Measurements from ENCODE around the gene NAXE. TPM values are rescaled to one million over a fixed set of nuclear protein-coding genes. Genes with fewer than 3 reads are reported as not detected.
"Not testable (repeated sequence)": the region's sequence is repeated elsewhere in the genome, so short reads cannot be mapped to it uniquely, and the experiment has no call there.

NAXE gene
- total RNA-seq, 1 experiment from 2014 or later, result 67.9 TPM

- 0 out of 2 replicates have a peak, but pooled peaks cover 4% of the 10 kb centered on the region for H3K9me3 ChIP-seq (replicated peaks)
- no peak overlapping the region for H3K4me3 ChIP-seq
- no peak overlapping the region for H3K27ac ChIP-seq
- peak in 1 of 2 experiments; percentile 45 for DNase-seq (ENCODE audit: low read depth in 1 of 2, low spot score in 2 of 2)
- H3K27me3 ChIP-seq (replicated peaks), result peaks cover 68% of the 10 kb centered on the region
- H3K4me1 ChIP-seq (replicated peaks), result peaks cover 19% of the 10 kb centered on the region
- no peaks in the 10 kb centered on the region for H3K36me3 ChIP-seq
Measured at GRCh38 chr1:156625436-156626078, 34.0 kb downstream of the NAXE start.

- peaks cover 19% of the 10 kb centered on the region for H3K4me1 ChIP-seq (replicated peaks)
- DNase-seq (ENCODE audit: low read depth in 1 of 2, low spot score in 2 of 2), result no peak
Measured at GRCh38 chr1:156626079-156626438, 34.5 kb downstream of the NAXE start.

GRCh38 chr1:156627313-156627880 is 35.8 kb downstream of the NAXE start:
- peak in 1 of 2 experiments; percentile 37 for DNase-seq (ENCODE audit: low read depth in 1 of 2, low spot score in 2 of 2)
- 0 out of 2 replicates have a peak, but pooled peaks cover 4% of the 10 kb centered on the region for H3K9me3 ChIP-seq (replicated peaks)
- H3K4me3 ChIP-seq, result no peak overlapping the region
- H3K4me1 ChIP-seq (replicated peaks), result peaks cover 19% of the 10 kb centered on the region
- no peaks in the 10 kb centered on the region for H3K36me3 ChIP-seq
- peaks cover 73% of the 10 kb centered on the region for H3K27me3 ChIP-seq (replicated peaks)
- H3K27ac ChIP-seq, result no peak overlapping the region

More at GRCh38 chr1:156626079-156626438, 34.5 kb downstream of the NAXE start:
- Histone ChIP-seq H3K36me3 (no peaks in the 10 kb centered on the region), H3K27ac (no peak overlapping the region), H3K4me3 (no peak overlapping the region), H3K9me3 (replicated peaks) (0 out of 2 replicates have a peak, but pooled peaks cover 4% of the 10 kb centered on the region), H3K27me3 (replicated peaks) (peaks cover 69% of the 10 kb centered on the region)

- H3K36me3 ChIP-seq, result no peaks in the 10 kb centered on the region
- no peak overlapping the region for H3K4me3 ChIP-seq
- DNase-seq (ENCODE audit: low read depth in 1 of 2, low spot score in 2 of 2), result no peak
- H3K9me3 ChIP-seq (replicated peaks), result 0 out of 2 replicates have a peak, but pooled peaks cover 3% of the 10 kb centered on the region
- H3K4me1 ChIP-seq (replicated peaks), result peaks cover 8% of the 10 kb centered on the region
- H3K27me3 ChIP-seq (replicated peaks), result peaks cover 62% of the 10 kb centered on the region
- no peak overlapping the region for H3K27ac ChIP-seq
Measured at GRCh38 chr1:156629823-156630449, 38.4 kb downstream of the NAXE start.

- peaks cover 50% of the 10 kb centered on the region for H3K27me3 ChIP-seq (replicated peaks)
- H3K9me3 ChIP-seq (replicated peaks); DNase-seq (ENCODE audit: low read depth in 1 of 2, low spot score in 2 of 2); H3K4me1 ChIP-seq (replicated peaks); H3K27ac ChIP-seq; H3K4me3 ChIP-seq; H3K36me3 ChIP-seq: not testable (repeated sequence)
Measured at GRCh38 chr1:156631152-156631551, 39.6 kb downstream of the NAXE start.

- Histone ChIP-seq H3K4me1 (replicated peaks) (no peaks in the 10 kb centered on the region), H3K27ac (no peak overlapping the region), H3K4me3 (no peak overlapping the region), H3K27me3 (replicated peaks) (peaks cover 51% of the 10 kb centered on the region), H3K36me3 (no peaks in the 10 kb centered on the region), H3K9me3 (replicated peaks) (no peaks in the 10 kb centered on the region)
- no peak for DNase-seq (ENCODE audit: low read depth in 1 of 2, low spot score in 2 of 2)
Measured at GRCh38 chr1:156632355-156632754, 40.8 kb downstream of the NAXE start.

- peaks cover 63% of the 10 kb centered on the region for H3K27me3 ChIP-seq (replicated peaks)
- DNase-seq (ENCODE audit: low read depth in 1 of 2, low spot score in 2 of 2), result no peak
- H3K4me1 ChIP-seq (replicated peaks), result no peaks in the 10 kb centered on the region; the same call in 1 of the 2 replicates
Measured at GRCh38 chr1:156638189-156638985, 46.8 kb downstream of the NAXE start.

GRCh38 chr1:156639601-156640101 is 48.1 kb downstream of the NAXE start:
- H3K27me3 ChIP-seq (replicated peaks), result peaks cover 63% of the 10 kb centered on the region
- DNase-seq (ENCODE audit: low read depth in 1 of 2, low spot score in 2 of 2), result no peak
- H3K36me3 ChIP-seq, result no peaks in the 10 kb centered on the region
- no peaks in the 10 kb centered on the region for H3K9me3 ChIP-seq (replicated peaks)
- H3K4me3 ChIP-seq, result no peak overlapping the region
- no peaks in the 10 kb centered on the region; the same call in 1 of the 2 replicates for H3K4me1 ChIP-seq (replicated peaks)
- no peak overlapping the region for H3K27ac ChIP-seq

More at GRCh38 chr1:156638189-156638985, 46.8 kb downstream of the NAXE start:
- Histone ChIP-seq H3K4me3 (no peak overlapping the region), H3K36me3 (no peaks in the 10 kb centered on the region), H3K27ac (no peak overlapping the region), H3K9me3 (replicated peaks) (no peaks in the 10 kb centered on the region)

- Histone ChIP-seq H3K9me3 (replicated peaks) (no peaks in the 10 kb centered on the region), H3K4me1 (replicated peaks) (no peaks in the 10 kb centered on the region; the same call in 1 of the 2 replicates), H3K27ac (no peak overlapping the region), H3K27me3 (replicated peaks) (peaks cover 77% of the 10 kb centered on the region), H3K36me3 (no peaks in the 10 kb centered on the region), H3K4me3 (no peak overlapping the region)
- no peak for DNase-seq (ENCODE audit: low read depth in 1 of 2, low spot score in 2 of 2)
Measured at GRCh38 chr1:156640842-156641706, 49.5 kb downstream of the NAXE start.

- no peak within 1 kb of the TSS for H3K4me3 ChIP-seq
- DNase-seq (ENCODE audit: low read depth in 1 of 2, low spot score in 2 of 2), result no peak
- no peak within 1 kb of the TSS for H3K27ac ChIP-seq
- H3K9me3 ChIP-seq (replicated peaks), result no peaks in the 10 kb centered on the region
- no peaks in the 10 kb centered on the region; the same call in 1 of the 2 replicates for H3K4me1 ChIP-seq (replicated peaks)
- H3K36me3 ChIP-seq, result no peaks in the 10 kb centered on the region
- peaks cover 81% of the 10 kb centered on the region for H3K27me3 ChIP-seq (replicated peaks)
Measured at GRCh38 chr1:156641761-156642264, 50.2 kb downstream of the NAXE start, which contains the start of gene BCAN. BCAN (plus strand) TSS chr1:156642117; CDS start chr1:156646055, 3,938 bp downstream.

GRCh38 chr1:156642265-156643048 is 50.9 kb downstream of the NAXE start:
- no peak for DNase-seq (ENCODE audit: low read depth in 1 of 2, low spot score in 2 of 2)
- H3K9me3 ChIP-seq (replicated peaks), result no peaks in the 10 kb centered on the region
- H3K4me1 ChIP-seq (replicated peaks), result no peaks in the 10 kb centered on the region; the same call in 1 of the 2 replicates
- no peak overlapping the region for H3K27ac ChIP-seq
- H3K27me3 ChIP-seq (replicated peaks), result peaks cover 83% of the 10 kb centered on the region
- no peaks in the 10 kb centered on the region for H3K36me3 ChIP-seq
- H3K4me3 ChIP-seq, result no peak overlapping the region
